Progenitor cell of endocrine pancreas (in vitro differentiated cells): Measurements from ENCODE around the gene IGFALS. TPM values are rescaled to one million over a fixed set of nuclear protein-coding genes. Genes with fewer than 3 reads are reported as not detected.
A peak's percentile ranks its signal among the peaks of the same experiment; 100 is the strongest.

Experiments used
- DNase-seq: peaks from one replicate; pipeline ENCODE4 v3.0.0; 2021; ENCODE audit warnings: low spot score; ENCODE audit not compliant: unreplicated experiment
- H3K27ac Mint-ChIP-seq: 2 replicates; pipeline ENCODE4 v1.8.0; 2021; ENCODE audit warnings: mild to moderate bottlenecking, moderate library complexity, mixed read lengths
- H3K27me3 Mint-ChIP-seq: 2 replicates; pipeline ENCODE4 v1.8.0; 2021; ENCODE audit warnings: mixed read lengths
- H3K36me3 Mint-ChIP-seq: 2 replicates; pipeline ENCODE4 v1.8.0; 2022; ENCODE audit warnings: mixed read lengths; ENCODE audit not compliant: insufficient read depth
- H3K4me1 Mint-ChIP-seq: 2 replicates; pipeline ENCODE4 v1.8.0; 2021; ENCODE audit warnings: low read depth, mixed read lengths
- H3K4me3 Mint-ChIP-seq: 2 replicates; pipeline ENCODE4 v1.8.0; 2021; ENCODE audit warnings: low read depth, mild to moderate bottlenecking, moderate library complexity, mixed read lengths
- H3K9me3 Mint-ChIP-seq: 2 replicates; pipeline ENCODE4 v1.8.0; 2021; ENCODE audit warnings: low read depth, mixed read lengths
- CTCF ChIP-seq: fragments of 200-600 bp; sonication (generic); IDR thresholded peaks from one replicate; pipeline ENCODE4 v1.5.0; 2021; ENCODE audit warnings: antibody characterized with exemption, mild to moderate bottlenecking; ENCODE audit not compliant: unreplicated experiment
- total RNA-seq: library from RNA; stranded (reverse); gene quantifications from 2 replicates; pipeline ENCODE4 v1.2.1, GENCODE V29; 2021

IGFALS gene
- total RNA-seq, 1 donor from 2014 or later: 1.2 TPM

- no peak overlapping the region for H3K27ac Mint-ChIP-seq
- H3K4me1 Mint-ChIP-seq: peaks cover 5% of the 10 kb centered on the region
- DNase-seq: no peak
- no peak for TF ChIP-seq CTCF
- no peaks in the 10 kb centered on the region for H3K9me3 Mint-ChIP-seq
- no peak overlapping the region for H3K4me3 Mint-ChIP-seq
- H3K36me3 Mint-ChIP-seq: peaks cover 2% of the 10 kb centered on the region
- no peaks in the 10 kb centered on the region for H3K27me3 Mint-ChIP-seq
These were observed 32.6 kb downstream of the IGFALS start for GRCh38 chr16:1760911-1761310.

- H3K27ac Mint-ChIP-seq: no peak overlapping the region
- no peak overlapping the region for H3K4me3 Mint-ChIP-seq
- peaks cover 4% of the 10 kb centered on the region for H3K36me3 Mint-ChIP-seq
- no peak for DNase-seq
- H3K4me1 Mint-ChIP-seq: peaks cover 5% of the 10 kb centered on the region
- no peaks in the 10 kb centered on the region for H3K9me3 Mint-ChIP-seq
- no peak for TF ChIP-seq CTCF
- no peaks in the 10 kb centered on the region for H3K27me3 Mint-ChIP-seq
These were observed 34.0 kb downstream of the IGFALS start for GRCh38 chr16:1759511-1759910.

- H3K36me3 Mint-ChIP-seq: peaks cover 6% of the 10 kb centered on the region
- DNase-seq: no peak
- H3K4me1 Mint-ChIP-seq: peaks cover 5% of the 10 kb centered on the region
- H3K27me3 Mint-ChIP-seq: no peaks in the 10 kb centered on the region
- no peak overlapping the region for H3K27ac Mint-ChIP-seq
- H3K4me3 Mint-ChIP-seq: no peak overlapping the region
- TF ChIP-seq CTCF: no peak
- H3K9me3 Mint-ChIP-seq: no peaks in the 10 kb centered on the region
These were observed 34.6 kb downstream of the IGFALS start for GRCh38 chr16:1758923-1759322.

GRCh38 chr16:1757714-1758461 lies 35.6 kb downstream of the IGFALS start:
- Mint-ChIP-seq H3K27ac (no peak overlapping the region), H3K36me3 (peaks cover 6% of the 10 kb centered on the region)
- no peak for TF ChIP-seq CTCF

GRCh38 chr16:1754204-1754603 lies 39.3 kb downstream of the IGFALS start:
- DNase-seq: no peak
- peak overlapping the region; percentile 29 for H3K27ac Mint-ChIP-seq
- H3K36me3 Mint-ChIP-seq: peaks cover 6% of the 10 kb centered on the region
- no peak overlapping the region for H3K4me3 Mint-ChIP-seq
- no peaks in the 10 kb centered on the region for H3K9me3 Mint-ChIP-seq
- H3K4me1 Mint-ChIP-seq: peaks cover 5% of the 10 kb centered on the region
- H3K27me3 Mint-ChIP-seq: no peaks in the 10 kb centered on the region
- TF ChIP-seq CTCF: no peak

More at GRCh38 chr16:1757714-1758461, 35.6 kb downstream of the IGFALS start:
- no peak for DNase-seq
- Mint-ChIP-seq H3K4me1 (peaks cover 5% of the 10 kb centered on the region), H3K4me3 (no peak overlapping the region), H3K27me3 (no peaks in the 10 kb centered on the region), H3K9me3 (no peaks in the 10 kb centered on the region)
